Measurements from ENCODE around the gene SERPINA3.
"Not testable (repeated sequence)": the region's sequence is repeated elsewhere in the genome, so short reads cannot be mapped to it uniquely, and the experiment has no call there.

Gene SERPINA3

GRCh38 chr14:94612174-94612573 lies at the start of gene SERPINA3:
Gene SERPINA3 (plus strand): TSS chr14:94612391. CDS start chr14:94614442, 2,051 bp downstream.
- DNase-seq (ENCODE audit: low read depth): no peak

GRCh38 chr14:94562941-94563883 lies 49.0 kb upstream of the SERPINA3 start:
- no peak for DNase-seq (ENCODE audit: low read depth)

- DNase-seq (ENCODE audit: low read depth): no peak
Observed at GRCh38 chr14:94564381-94564780, 47.8 kb upstream of the SERPINA3 start.

- DNase-seq (ENCODE audit: low read depth): no peak
Observed at GRCh38 chr14:94568186-94568585, 44.0 kb upstream of the SERPINA3 start.

GRCh38 chr14:94569381-94570001 lies 42.7 kb upstream of the SERPINA3 start:
- no peak for DNase-seq (ENCODE audit: low read depth)

- DNase-seq (ENCODE audit: low read depth): no peak
Observed at GRCh38 chr14:94570002-94570400, 42.2 kb upstream of the SERPINA3 start.

- DNase-seq (ENCODE audit: low read depth): no peak
Observed at GRCh38 chr14:94570440-94570839, 41.8 kb upstream of the SERPINA3 start.

GRCh38 chr14:94571395-94571794 lies 40.8 kb upstream of the SERPINA3 start:
- DNase-seq (ENCODE audit: low read depth): no peak

GRCh38 chr14:94571950-94572349 lies 40.2 kb upstream of the SERPINA3 start:
- no peak for DNase-seq (ENCODE audit: low read depth)

- DNase-seq (ENCODE audit: low read depth): no peak
Observed at GRCh38 chr14:94572637-94573303, 39.4 kb upstream of the SERPINA3 start.

GRCh38 chr14:94573475-94574277 lies 38.5 kb upstream of the SERPINA3 start:
- no peak for DNase-seq (ENCODE audit: low read depth)

GRCh38 chr14:94574336-94574735 lies 37.9 kb upstream of the SERPINA3 start:
- DNase-seq (ENCODE audit: low read depth): no peak

GRCh38 chr14:94575730-94576585 lies 36.2 kb upstream of the SERPINA3 start:
- no peak for DNase-seq (ENCODE audit: low read depth)

- DNase-seq (ENCODE audit: low read depth): not testable (repeated sequence)
Observed at GRCh38 chr14:94577472-94577871, 34.7 kb upstream of the SERPINA3 start.

- DNase-seq (ENCODE audit: low read depth): no peak
Observed at GRCh38 chr14:94578712-94579111, 33.5 kb upstream of the SERPINA3 start.

- no peak for DNase-seq (ENCODE audit: low read depth)
Observed at GRCh38 chr14:94581127-94581999, 30.8 kb upstream of the SERPINA3 start, which contains the start of gene SERPINA5. Gene SERPINA5 (plus strand): TSS chr14:94581426. CDS start chr14:94587363, 5,937 bp downstream.

GRCh38 chr14:94582199-94582750 lies 29.9 kb upstream of the SERPINA3 start:
- DNase-seq (ENCODE audit: low read depth): no peak

GRCh38 chr14:94582851-94583250 lies 29.3 kb upstream of the SERPINA3 start:
- no peak for DNase-seq (ENCODE audit: low read depth)

- no peak for DNase-seq (ENCODE audit: low read depth)
Observed at GRCh38 chr14:94583557-94583956, 28.6 kb upstream of the SERPINA3 start.

Data from activated T-cell treated with anti-CD3 and anti-CD28 coated beads for 48 hours (primary cell).